Activated CD4-positive, alpha-beta T cell treated with anti-CD3 and anti-CD28 coated beads, Interleukin-2, amount 50 U/mL, for 1 hour (primary cell): ENCODE results near the gene TSHZ1.

ENCODE experiments used
- DNase-seq: peaks from one replicate; pipeline ENCODE4 v3.0.0-alpha.2; 2020

Gene TSHZ1

GRCh38 chr18:75223687-75224347 lies 13.2 kb downstream of the TSHZ1 start:
- no peak for DNase-seq

- no peak for DNase-seq
Measured at GRCh38 chr18:75226286-75226955, 15.8 kb downstream of the TSHZ1 start.

DNA sequence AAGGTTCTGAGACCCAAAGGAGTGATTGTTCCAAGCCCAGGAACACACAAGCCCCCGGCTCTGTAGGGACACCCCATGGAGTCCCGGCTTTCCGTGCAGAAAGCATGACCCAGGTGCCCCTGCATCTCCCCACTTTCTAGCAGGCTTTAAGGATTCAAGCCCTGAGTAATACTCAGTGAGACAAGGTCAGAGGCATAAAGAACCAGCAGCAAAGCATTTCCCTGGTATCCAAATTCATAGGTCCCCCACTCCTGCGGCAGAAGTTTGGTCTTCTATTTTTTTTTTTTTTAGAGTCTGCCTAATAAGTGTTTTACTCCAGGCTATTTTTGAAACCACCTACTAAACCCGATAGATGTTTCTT lies 16.3 kb downstream of the TSHZ1 start:
- no peak for DNase-seq

- DNase-seq = no peak
Measured at GRCh38 chr18:75227535-75228296, 17.1 kb downstream of the TSHZ1 start.

DNA sequence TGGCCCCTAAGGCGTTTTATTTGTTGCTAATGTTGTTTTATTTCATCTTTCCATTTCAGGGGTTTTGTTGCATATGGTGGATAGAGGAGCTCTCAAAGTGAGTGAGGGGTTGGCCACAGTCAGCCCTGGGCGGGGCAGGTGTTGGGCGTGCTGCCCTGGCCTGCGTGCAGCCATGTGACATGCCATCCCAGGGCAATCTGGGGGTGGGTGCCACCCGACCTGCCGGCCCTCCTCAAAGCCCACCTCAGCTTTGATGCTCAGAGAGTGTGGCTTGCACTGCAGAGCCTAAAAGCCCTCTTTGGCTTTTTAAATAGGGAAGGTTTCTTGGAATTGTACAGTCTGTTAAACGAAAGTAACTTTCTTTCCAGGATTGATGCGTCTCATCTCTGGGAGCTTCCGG lies 18.4 kb downstream of the TSHZ1 start:
- no peak for DNase-seq

- DNase-seq = no peak
Measured at GRCh38 chr18:75229437-75229836, 18.8 kb downstream of the TSHZ1 start.

DNA sequence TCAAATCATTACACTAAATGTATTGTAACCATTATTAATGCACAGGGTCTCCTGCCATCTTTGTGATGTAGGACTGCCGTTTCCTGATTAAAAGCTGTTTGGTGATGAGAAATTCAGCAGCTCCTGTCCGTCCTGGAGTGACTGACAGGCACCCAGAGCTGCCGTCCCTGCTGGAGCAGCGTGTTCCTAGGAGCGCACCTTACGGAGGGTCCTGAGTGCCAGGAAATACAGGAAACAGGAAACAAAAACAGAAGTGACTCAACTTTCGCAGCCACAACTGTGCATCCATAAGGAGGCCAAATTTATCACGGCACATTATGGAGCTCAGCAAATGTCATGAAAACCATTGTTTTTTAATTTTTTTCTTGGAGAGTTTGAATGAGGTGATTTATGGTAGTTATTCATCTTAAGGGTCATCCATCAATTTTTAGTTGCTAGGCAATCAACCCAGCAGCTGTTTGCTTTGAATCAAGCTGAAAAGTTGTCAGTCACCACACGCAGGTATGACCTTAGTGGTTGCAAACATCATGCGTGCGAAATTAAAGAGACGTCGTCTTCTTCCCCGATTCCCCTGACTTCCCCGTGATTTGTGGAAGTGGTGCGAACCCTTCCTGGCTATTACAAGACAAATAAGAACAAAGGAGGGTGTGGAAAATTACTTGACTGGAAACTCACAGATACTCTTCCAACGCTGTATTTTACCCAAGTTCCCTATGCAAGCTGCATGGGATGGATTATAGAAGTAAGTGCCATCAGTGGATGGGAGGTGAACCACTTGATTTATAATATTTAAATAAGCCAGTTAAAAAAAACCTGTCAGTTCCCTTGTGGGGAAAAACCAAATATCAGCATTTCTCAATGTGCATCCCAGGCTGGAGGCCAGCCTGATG lies 19.8 kb downstream of the TSHZ1 start:
- no peak for DNase-seq

DNA sequence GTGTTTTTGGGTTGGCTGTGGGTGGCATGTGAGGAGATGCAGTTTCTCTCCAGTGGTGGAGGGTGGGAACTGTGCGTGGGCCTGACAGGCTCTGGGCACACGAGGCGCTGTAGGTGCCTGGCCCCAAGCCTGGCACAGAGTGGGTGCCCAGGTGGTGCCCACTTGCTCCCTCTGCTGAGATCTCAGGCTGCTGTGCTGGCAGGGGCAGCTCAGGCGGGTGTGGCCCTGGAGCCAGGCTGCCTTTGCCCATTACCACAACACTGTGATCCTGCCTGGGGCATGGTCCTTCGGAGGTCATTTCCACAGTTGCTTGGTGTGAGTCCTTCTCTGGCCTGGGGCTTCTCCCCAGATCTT lies 20.4 kb downstream of the TSHZ1 start:
- no peak for DNase-seq

GRCh38 chr18:75234901-75235300 lies 24.3 kb downstream of the TSHZ1 start:
- no peak for DNase-seq

DNA sequence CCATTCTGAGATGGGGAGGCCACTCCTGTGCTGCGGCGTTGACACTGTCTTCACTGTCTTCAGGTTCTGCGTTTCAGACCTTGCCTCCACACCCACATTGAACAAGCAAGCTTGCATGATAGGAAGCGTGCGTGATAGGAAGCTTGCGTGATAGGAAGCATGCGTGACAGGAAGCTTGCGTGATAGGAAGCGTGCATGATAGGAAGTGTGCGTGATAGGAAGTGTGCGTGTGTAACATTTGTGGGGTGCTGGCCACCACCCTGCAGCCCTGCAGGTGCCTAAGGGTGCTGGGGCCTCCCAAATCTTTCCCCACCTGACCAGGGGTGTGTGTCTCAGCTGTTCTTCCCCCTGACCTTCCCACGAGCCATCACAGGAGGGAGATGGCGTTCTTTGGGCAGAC lies 25.3 kb downstream of the TSHZ1 start:
- DNase-seq = no peak

GRCh38 chr18:75238100-75238499 lies 27.5 kb downstream of the TSHZ1 start:
- DNase-seq = no peak

- no peak for DNase-seq
Measured at GRCh38 chr18:75238786-75239185, 28.2 kb downstream of the TSHZ1 start.

DNA sequence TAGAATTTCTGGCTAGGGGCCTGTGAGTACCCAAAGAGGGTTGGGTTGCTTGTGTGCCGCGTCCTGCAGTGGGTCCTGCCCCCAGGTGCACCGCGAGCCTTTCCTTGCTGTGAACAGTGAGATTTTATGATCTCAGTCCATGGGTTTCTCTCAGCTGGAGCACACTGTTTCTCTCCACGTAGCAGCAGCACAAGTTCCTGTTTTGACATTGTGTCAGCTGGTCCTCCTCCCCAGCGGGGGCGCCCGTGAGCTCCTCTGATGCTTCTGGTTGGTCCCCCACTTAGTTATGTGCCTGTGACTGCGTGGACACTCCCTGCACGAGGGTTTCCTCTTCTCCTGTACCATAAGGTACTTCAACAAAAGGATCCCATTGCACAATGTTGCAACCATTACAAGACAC lies 29.8 kb downstream of the TSHZ1 start:
- DNase-seq = no peak

DNA sequence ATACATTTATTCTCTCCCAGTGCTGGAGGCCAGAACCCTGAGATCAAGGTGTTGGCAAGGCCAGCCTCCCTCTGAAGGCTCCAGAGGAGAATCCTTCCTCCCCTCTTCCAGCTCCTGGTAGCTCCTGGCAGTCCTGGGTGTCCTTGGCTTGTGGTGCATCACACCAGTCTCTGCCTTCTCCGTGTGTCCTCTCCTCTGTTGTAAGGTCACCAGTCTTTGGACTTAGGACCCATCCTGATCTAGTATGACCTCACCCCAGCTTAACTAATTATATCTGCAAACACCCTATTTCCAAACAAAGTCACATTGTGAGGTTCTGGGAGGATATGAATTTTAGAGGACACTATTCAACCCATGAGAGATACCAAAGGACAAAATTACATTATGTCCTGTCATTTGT lies 31.1 kb downstream of the TSHZ1 start:
- no peak for DNase-seq

DNA sequence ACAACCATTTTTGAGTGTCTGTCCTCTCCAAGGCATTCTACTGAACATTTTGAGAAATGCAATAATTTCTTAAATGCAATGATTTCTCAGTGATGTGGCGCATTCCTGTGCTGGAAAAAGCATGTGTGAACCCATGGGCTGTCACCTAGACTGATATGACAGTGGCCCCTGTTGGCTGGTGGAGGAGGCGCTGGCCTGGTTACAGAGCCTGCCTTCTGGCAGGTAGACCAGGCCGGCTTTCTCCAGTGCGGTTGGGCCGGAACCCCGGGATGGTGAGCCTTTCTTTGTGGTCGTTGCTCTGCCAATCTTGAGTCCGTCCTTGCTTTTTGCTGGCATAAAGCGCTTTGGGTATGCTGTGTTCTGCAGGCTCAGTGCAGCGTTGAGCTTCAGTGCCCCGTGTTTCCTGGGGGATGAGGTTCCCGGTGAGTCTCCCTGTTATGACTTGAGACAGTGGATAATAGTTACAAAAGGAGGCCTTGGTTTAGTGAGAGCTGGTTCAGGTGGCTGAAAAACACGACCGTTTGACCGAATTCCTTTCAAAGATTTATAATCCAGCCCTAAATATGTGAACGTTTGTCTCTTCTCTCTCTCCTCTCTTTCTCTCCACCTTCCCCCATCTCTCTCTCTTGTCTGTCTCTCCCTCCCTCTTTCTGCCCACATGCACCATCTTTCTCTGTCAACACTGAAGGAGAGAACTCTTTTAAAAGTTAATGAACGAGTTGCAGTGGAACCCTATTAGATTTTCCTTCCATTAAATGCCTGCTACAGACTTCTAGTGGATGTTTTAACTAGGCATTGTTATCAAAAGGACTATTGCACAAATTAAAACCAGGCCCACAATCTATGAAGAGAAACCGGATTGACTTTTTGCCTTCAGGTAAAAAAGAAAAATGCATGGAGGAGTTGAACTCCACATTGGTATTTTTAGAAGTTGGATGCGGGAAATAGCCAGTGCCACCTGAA lies 34.0 kb downstream of the TSHZ1 start:
- peak; percentile 50 for DNase-seq

DNA sequence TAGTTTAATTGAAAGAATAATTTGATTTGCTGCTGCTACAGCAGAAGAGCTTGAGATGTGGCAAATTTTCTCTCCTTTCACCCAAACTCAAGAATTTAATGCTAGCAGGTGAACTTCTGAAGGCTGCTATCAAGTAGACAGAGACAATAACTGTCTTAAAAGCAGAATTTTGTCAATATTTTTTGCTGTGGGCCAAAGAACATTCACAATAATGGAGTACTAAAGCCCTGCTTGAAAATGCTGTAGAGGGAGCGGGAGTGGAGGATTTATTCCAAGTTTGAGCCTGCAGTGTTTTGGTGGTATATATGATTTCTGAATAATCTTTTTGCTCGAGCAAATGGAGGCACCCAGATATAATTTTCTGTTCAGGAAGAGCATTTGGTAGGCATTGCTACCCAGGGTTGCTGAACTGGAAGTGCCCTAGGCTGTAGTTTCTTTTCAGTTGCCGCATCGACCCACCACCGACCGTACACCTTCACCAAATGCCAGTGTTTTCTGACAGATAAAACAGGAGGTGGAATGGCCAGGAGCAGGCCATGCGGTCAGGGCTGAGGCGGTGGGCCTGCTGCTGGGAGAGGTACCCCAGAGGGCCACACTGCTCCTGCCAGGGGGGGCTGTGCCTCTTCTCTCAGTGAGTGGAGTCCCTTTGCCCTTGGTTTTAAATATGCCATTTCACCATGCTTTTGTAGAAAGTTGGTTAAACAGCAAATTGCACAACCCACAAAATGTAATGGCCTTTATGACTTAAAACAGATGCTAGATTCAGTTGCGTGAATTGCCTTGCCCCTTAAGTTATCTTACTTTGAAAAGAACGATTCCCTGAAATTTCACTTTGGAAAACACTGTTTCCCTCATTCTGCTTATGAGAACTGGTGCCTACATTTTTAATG lies 36.4 kb downstream of the TSHZ1 start:
- no peak for DNase-seq

DNA sequence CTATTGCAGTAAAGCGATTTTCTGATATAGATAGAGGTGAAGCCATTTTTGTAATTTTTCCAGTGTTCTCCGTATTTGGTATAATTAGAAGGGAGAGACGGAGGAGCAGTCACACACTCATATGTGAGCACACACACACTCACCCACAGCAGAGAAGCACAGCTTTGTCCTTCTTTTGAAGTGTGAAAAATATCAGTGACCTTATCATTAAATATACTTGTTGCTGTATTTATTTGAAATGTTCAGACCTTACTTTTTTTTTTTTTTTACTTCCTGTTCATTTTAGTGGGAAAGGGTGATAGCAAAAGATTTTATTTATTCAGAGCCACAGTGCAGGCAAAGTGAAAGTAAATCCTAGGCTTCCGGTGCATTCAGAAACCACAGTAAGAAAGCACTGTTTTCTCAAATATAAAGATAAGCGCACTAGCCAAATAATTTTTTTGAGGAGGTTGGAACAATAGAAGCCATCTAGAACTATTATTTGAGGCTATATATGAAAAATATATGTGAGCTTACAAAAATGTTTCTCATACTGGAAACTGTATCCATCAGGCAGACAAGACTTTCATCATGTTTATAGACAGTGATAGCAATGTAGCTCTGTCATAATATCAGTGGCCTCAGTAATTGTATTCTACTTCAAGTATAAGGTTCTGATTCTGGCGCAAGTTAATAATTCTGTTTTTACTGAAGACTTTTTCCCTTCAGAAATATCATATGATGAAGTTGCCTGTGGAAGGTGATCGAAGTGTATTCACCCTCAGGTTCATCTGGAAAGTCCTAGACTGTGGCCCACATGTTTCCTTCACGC lies 37.2 kb downstream of the TSHZ1 start:
- no peak for DNase-seq

DNA sequence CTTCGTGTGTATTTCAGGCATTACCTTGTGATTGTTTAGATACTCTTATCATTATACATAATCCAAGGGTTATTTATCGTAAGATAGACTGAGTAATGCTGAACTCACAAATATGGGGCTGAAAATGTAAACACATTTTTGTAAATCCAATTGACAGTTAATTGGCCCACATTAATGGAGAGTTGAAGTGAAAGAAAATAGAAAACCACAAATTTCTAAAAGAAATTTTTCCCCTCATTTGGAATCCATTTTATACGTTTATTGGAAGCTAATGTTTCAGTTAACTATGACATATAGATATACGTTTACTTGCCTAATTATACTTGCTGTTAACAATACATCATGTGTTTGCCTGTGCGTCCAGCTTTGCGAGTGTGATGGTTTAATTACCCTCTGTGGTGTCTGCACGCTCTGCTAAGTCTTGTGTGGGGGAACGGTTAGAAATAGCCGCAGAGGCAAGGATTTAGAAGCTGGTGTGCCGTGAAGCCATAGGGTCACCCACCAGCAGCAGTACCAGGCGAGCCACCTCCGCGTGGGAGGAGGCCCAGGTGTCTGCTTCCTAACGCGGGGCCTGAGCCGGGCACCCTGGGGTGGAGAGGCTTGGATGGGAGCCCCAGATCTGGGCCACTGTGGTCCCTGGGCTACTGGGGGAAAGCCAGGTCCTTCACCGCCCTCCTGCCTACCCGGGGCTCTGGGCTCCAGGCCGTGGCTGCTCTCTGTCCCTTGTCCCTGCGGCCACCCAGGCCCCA lies 38.0 kb downstream of the TSHZ1 start:
- DNase-seq = no peak

GRCh38 chr18:75249175-75249518 lies 38.5 kb downstream of the TSHZ1 start:
- DNase-seq = no peak
